C1 segment of cervical spinal cord (tissue), 14 donors: ENCODE data around the gene UPP1.
"Not testable (repeated sequence)": the region's sequence is repeated elsewhere in the genome, so short reads cannot be mapped to it uniquely, and the experiment has no call there.

Experiments used
- DNase-seq, 14 donors: peaks; one replicate each; lab custom pipeline; 2025; lab: John Stamatoyannopoulos, UW

The UPP1 gene

GRCh38 chr7:48110868-48111267 lies 21.8 kb downstream of the UPP1 start:
- DNase-seq = no peak

- DNase-seq = no peak
Observed at GRCh38 chr7:48111596-48111995, 22.5 kb downstream of the UPP1 start.

GRCh38 chr7:48112401-48113165 lies 23.5 kb downstream of the UPP1 start:
- no peak for DNase-seq

GRCh38 chr7:48113275-48113674 lies 24.2 kb downstream of the UPP1 start:
- DNase-seq = no peak

- DNase-seq = no peak
Observed at GRCh38 chr7:48114115-48114514, 25.1 kb downstream of the UPP1 start.

GRCh38 chr7:48114589-48114988 lies 25.5 kb downstream of the UPP1 start:
- DNase-seq = no peak

- no peak for DNase-seq
Observed at GRCh38 chr7:48116043-48116442, 27.0 kb downstream of the UPP1 start.

- DNase-seq = no peak
Observed at GRCh38 chr7:48118041-48118440, 29.0 kb downstream of the UPP1 start.

GRCh38 chr7:48120536-48120935 lies 31.5 kb downstream of the UPP1 start:
- DNase-seq = not testable (repeated sequence)

- no peak for DNase-seq
Observed at GRCh38 chr7:48126037-48126436, 37.0 kb downstream of the UPP1 start.

- DNase-seq = no peak
Observed at GRCh38 chr7:48130658-48131108, 41.6 kb downstream of the UPP1 start.

GRCh38 chr7:48132792-48133191 lies 43.7 kb downstream of the UPP1 start:
- DNase-seq = no peak

- DNase-seq = no peak
Observed at GRCh38 chr7:48139459-48139858, 50.4 kb downstream of the UPP1 start.

GRCh38 chr7:48140001-48140681 lies 51.1 kb downstream of the UPP1 start:
- peak in 1 of 14 donors; percentile 1 for DNase-seq

GRCh38 chr7:48141521-48141920 lies 52.5 kb downstream of the UPP1 start:
- DNase-seq = no peak

GRCh38 chr7:48144291-48144768 lies 55.3 kb downstream of the UPP1 start:
- DNase-seq = no peak

GRCh38 chr7:48147078-48147591 lies 58.1 kb downstream of the UPP1 start:
- no peak for DNase-seq

GRCh38 chr7:48147690-48148089 lies 58.6 kb downstream of the UPP1 start:
- DNase-seq = not testable (repeated sequence)

GRCh38 chr7:48148311-48148710 lies 59.2 kb downstream of the UPP1 start:
- no peak for DNase-seq

- no peak for DNase-seq
Observed at GRCh38 chr7:48149058-48149457, 60.0 kb downstream of the UPP1 start.

GRCh38 chr7:48150086-48150485 lies 61.0 kb downstream of the UPP1 start:
- no peak for DNase-seq

- no peak for DNase-seq
Observed at GRCh38 chr7:48154792-48155413, 65.8 kb downstream of the UPP1 start.
